PC-3 (cell line): ENCODE data around the gene PCBP2. TPM values are rescaled to one million over a fixed set of nuclear protein-coding genes. Genes with fewer than 3 reads are reported as not detected.

Experiments
- ATAC-seq: fragments of 200-7000 bp; cut with Tn5 transposase; 2 replicates; pipeline ENCODE4 v1.9.1; 2020; ENCODE audit warnings: mild to moderate bottlenecking, moderate library complexity
- BruUV-seq: library from RNA; stranded (reverse); fragments of 400-500 nt; replicated peaks from 2 replicates; lab custom pipeline; 2021; lab: Mats Ljungman, UMichigan
- CTCF ChIA-PET: fragments of 300-600 bp; sonication (Branson Sonifier 250); formaldehyde crosslinking; loops from one replicate; lab custom pipeline; 2022; ENCODE audit warnings: antibody characterized with exemption; lab: Charles Lee
- POLR2A ChIA-PET: fragments of 300-600 bp; sonication (Branson Sonifier 250); formaldehyde crosslinking; loops from one replicate; lab custom pipeline; 2022; ENCODE audit warnings: antibody characterized with exemption; ENCODE audit not compliant: unreplicated experiment; lab: Charles Lee
- DNase-seq: peaks from one replicate; pipeline ENCODE4 v3.0.0-alpha.2; 2015
- H2AFZ ChIP-seq: fragments of 300-600 bp; sonication (generic); 2 replicates; pipeline ENCODE4 v1.6.0; 2016; ENCODE audit warnings: antibody characterized with exemption, low read length
- H3F3A ChIP-seq: fragments of 300-600 bp; sonication (generic); one replicate; pipeline ENCODE4 v1.6.0; 2017; ENCODE audit warnings: antibody characterized with exemption, low read length, control low read depth, mild to moderate bottlenecking; ENCODE audit not compliant: unreplicated experiment
- H3K27ac ChIP-seq: fragments of 300-600 bp; sonication (generic); 2 replicates; pipeline ENCODE4 v1.5.1; 2016; ENCODE audit warnings: mild to moderate bottlenecking, low read length
- H3K27me3 ChIP-seq: fragments of 300-600 bp; sonication (generic); 2 replicates; pipeline ENCODE4 v1.6.1; 2016; ENCODE audit warnings: low read length, mixed read lengths
- H3K36me3 ChIP-seq: fragments of 300-600 bp; sonication (generic); 2 replicates; pipeline ENCODE4 v1.6.1; 2016; ENCODE audit warnings: low read depth, mixed run types, low read length, mixed read lengths
- H3K4me1 ChIP-seq: fragments of 300-600 bp; sonication (generic); 2 replicates; pipeline ENCODE4 v1.5.1; 2016; ENCODE audit warnings: low read length; ENCODE audit not compliant: insufficient read depth
- H3K4me2 ChIP-seq: fragments of 300-600 bp; sonication (generic); 2 replicates; pipeline ENCODE4 v1.6.0; 2016; ENCODE audit warnings: low read length
- H3K4me3 ChIP-seq: fragments of 300-600 bp; sonication (generic); 2 replicates; pipeline ENCODE4 v1.5.1; 2016; ENCODE audit warnings: mild to moderate bottlenecking, low read length, mixed read lengths
- H3K79me2 ChIP-seq: fragments of 300-600 bp; sonication (generic); 2 replicates; pipeline ENCODE4 v1.6.1; 2017; ENCODE audit warnings: low read length, mixed read lengths
- H3K9ac ChIP-seq: fragments of 300-600 bp; sonication (generic); 2 replicates; pipeline ENCODE4 v1.6.0; 2016; ENCODE audit warnings: mild to moderate bottlenecking, low read length
- H3K9me2 ChIP-seq: fragments of 300-600 bp; sonication (generic); replicated peaks from 2 replicates; pipeline ENCODE4 v1.6.1; 2016; ENCODE audit warnings: mixed run types, low read length, mixed read lengths
- H3K9me3 ChIP-seq: fragments of 300-600 bp; sonication (generic); 2 replicates; pipeline ENCODE4 v1.6.1; 2016; ENCODE audit warnings: low read length, mixed read lengths
- H4K20me1 ChIP-seq: fragments of 300-600 bp; sonication (generic); 2 replicates; pipeline ENCODE4 v1.6.1; 2016; ENCODE audit warnings: low read length, mixed read lengths
- EZH2 ChIP-seq: fragments of 300-600 bp; sonication (generic); IDR thresholded peaks from one replicate; pipeline ENCODE4 v1.6.1; 2017; ENCODE audit warnings: antibody characterized with exemption, mild to moderate bottlenecking, low read length; ENCODE audit not compliant: unreplicated experiment
- EZH2phosphoT487 ChIP-seq: fragments of 300-600 bp; sonication (generic); IDR thresholded peaks from 2 replicates; pipeline ENCODE4 v1.6.1; 2018; ENCODE audit warnings: mild to moderate bottlenecking, antibody characterized with exemption, low read length, borderline replicate concordance
- intact Hi-C: fragments of 100-400 bp; cut with micrococcal nuclease; formaldehyde crosslinking; loops from 2 replicates; pipeline ENCODE4 v1.9.0; 2023
- total RNA-seq: library from RNA; depleted of rRNA; stranded (reverse); fragments of >200 nt; gene quantifications from 2 replicates; pipeline ENCODE4 v1.2.3, GENCODE V29; 2014
- TF ChIP-seq, protein P1 (sequence below): fragments of 300-600 bp; sonication (generic); conservative IDR thresholded peaks from 2 replicates; pipeline ENCODE4 v1.5.1; 2017; ENCODE audit warnings: antibody characterized with exemption, low read depth, mild to moderate bottlenecking, low read length

Gene PCBP2
- total RNA-seq, 1 experiment from 2014 or later = 204 TPM

DNA sequence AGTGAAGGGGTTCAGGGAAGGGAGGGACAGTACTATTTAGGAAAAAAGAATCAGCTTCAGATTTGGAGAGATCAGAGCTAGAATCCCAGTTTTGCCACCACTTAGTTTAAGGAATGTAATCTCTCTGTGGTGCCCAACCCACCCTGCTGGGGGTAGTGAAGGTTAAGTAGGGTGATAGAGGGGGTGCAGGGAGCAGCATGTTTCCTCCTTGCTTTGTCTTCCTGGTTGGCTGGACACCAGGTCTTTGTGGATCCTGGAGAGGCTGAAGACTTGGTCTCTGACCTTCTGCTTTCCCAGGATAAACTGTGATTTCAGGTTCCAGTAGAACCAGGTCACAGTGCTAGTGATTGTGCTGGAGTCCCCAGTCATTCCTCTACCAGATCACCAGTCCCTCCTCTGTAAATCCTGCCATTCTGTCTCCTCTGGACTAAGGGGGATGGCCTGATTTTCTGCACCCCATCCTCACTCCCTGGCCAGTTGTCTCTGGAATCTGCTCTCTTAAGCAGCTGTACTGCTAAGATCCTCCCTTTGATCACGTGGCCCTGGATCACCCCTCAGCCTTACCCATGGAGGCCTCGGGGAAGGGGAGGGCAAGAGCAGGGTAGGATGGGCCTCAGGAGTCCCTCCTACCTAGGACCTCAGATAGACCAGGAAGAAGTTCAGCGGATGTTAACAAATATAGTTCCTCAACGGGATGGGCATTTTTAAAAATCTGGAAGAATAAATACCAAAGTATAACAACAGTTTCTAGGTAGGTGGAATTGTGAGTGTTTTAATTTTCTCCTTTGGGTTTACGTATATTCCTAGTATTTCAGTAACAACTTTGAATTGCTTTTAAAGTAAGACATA lies 44.2 kb downstream of the PCBP2 start:
- H3K79me2 ChIP-seq = no peaks in the 10 kb centered on the region
- H3K9me2 ChIP-seq = no peaks in the 10 kb centered on the region
- TF ChIP-seq EZH2phosphoT487 (no peak), EZH2 (no peak)
- TF ChIP-seq, protein P1, sequence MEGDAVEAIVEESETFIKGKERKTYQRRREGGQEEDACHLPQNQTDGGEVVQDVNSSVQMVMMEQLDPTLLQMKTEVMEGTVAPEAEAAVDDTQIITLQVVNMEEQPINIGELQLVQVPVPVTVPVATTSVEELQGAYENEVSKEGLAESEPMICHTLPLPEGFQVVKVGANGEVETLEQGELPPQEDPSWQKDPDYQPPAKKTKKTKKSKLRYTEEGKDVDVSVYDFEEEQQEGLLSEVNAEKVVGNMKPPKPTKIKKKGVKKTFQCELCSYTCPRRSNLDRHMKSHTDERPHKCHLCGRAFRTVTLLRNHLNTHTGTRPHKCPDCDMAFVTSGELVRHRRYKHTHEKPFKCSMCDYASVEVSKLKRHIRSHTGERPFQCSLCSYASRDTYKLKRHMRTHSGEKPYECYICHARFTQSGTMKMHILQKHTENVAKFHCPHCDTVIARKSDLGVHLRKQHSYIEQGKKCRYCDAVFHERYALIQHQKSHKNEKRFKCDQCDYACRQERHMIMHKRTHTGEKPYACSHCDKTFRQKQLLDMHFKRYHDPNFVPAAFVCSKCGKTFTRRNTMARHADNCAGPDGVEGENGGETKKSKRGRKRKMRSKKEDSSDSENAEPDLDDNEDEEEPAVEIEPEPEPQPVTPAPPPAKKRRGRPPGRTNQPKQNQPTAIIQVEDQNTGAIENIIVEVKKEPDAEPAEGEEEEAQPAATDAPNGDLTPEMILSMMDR = no peak
- H3K9me3 ChIP-seq = no peaks in the 10 kb centered on the region
- H3K4me1 ChIP-seq = peaks cover 16% of the 10 kb centered on the region
- H3K27ac ChIP-seq = no peak overlapping the region
- POLR2A ChIA-PET = no interaction called here
- ATAC-seq = no peak
- H3K4me3 ChIP-seq = no peak overlapping the region
- no peaks in the 10 kb centered on the region for H4K20me1 ChIP-seq
- H3K9ac ChIP-seq = no peak overlapping the region
- no peaks in the 10 kb centered on the region for H3K27me3 ChIP-seq
- H3F3A ChIP-seq = no peaks in the 10 kb centered on the region
- no peak for DNase-seq
- no peak overlapping the region for H2AFZ ChIP-seq
- H3K4me2 ChIP-seq = no peak overlapping the region
- intact Hi-C loops = no loop called here
- no TSS peak for BruUV-seq
- H3K36me3 ChIP-seq = no peaks in the 10 kb centered on the region
- CTCF ChIA-PET = no interaction called here

DNA sequence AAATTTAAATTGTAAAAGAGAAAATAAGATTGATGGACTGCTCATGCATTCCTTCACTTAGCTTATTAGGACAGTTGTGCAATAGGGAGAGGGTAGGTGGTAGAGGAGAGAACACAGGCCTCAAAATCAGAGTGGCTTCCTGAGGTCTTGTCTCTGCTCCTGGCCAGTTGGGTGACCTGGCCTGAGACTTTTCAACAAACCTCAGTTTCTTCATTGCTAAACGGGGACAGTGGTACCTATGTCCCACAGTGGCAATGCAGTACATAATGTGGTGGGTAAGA lies 44.8 kb downstream of the PCBP2 start:
- Histone ChIP-seq H3F3A (no peaks in the 10 kb centered on the region), H3K4me3 (no peak overlapping the region), H3K9ac (no peak overlapping the region), H3K27ac (no peak overlapping the region), H3K9me3 (no peaks in the 10 kb centered on the region), H3K4me2 (no peak overlapping the region), H3K79me2 (peaks cover 3% of the 10 kb centered on the region), H2AFZ (no peak overlapping the region), H3K36me3 (no peaks in the 10 kb centered on the region), H3K4me1 (peaks cover 19% of the 10 kb centered on the region), H3K9me2 (no peaks in the 10 kb centered on the region), H3K27me3 (no peaks in the 10 kb centered on the region), H4K20me1 (no peaks in the 10 kb centered on the region)
- no peak for TF ChIP-seq EZH2phosphoT487
- TF ChIP-seq, protein P1 = no peak
- TF ChIP-seq EZH2 = no peak
- intact Hi-C loops = no loop called here
- no peak for DNase-seq
- no peak for ATAC-seq
- BruUV-seq = no TSS peak
- POLR2A ChIA-PET = no interaction called here
- CTCF ChIA-PET = no interaction called here

DNA sequence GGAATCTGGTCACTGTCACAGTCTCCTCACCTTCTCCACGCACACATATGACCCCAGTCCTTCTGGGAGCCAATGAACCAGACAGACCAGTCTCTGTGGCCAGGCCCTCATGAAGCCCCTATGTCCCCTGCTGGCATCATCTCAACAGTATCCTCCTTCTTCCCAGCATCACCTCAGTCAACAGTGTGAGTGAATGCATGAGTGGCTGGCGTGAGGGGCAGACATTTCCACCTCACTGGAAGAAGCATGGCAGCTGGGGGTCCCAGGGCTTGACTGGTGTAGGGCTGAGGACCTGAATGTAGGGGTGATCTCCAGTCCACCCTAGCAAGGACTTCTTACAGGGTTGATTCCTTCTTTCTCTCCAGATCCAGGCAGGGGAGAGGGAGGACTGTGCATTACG lies 45.6 kb downstream of the PCBP2 start:
- TF ChIP-seq, protein P1 = no peak
- TF ChIP-seq EZH2 = no peak
- no peak for TF ChIP-seq EZH2phosphoT487
- H3K4me2 ChIP-seq = no peak overlapping the region

More for the DNA sequence above, 45.6 kb downstream of the PCBP2 start:
- ChIA-PET CTCF (no interaction called here), POLR2A (no interaction called here)
- H4K20me1 ChIP-seq = no peaks in the 10 kb centered on the region
- no peaks in the 10 kb centered on the region for H3K27me3 ChIP-seq
- intact Hi-C loops = no loop called here
- no peaks in the 10 kb centered on the region for H3K36me3 ChIP-seq
- peaks cover 27% of the 10 kb centered on the region for H3K4me1 ChIP-seq
- BruUV-seq = no TSS peak
- no peaks in the 10 kb centered on the region for H3K9me2 ChIP-seq
- H3K4me3 ChIP-seq = no peak overlapping the region
- no peak overlapping the region for H2AFZ ChIP-seq
- no peaks in the 10 kb centered on the region for H3F3A ChIP-seq
- H3K79me2 ChIP-seq = peaks cover 11% of the 10 kb centered on the region
- no peak overlapping the region for H3K27ac ChIP-seq
- no peak for ATAC-seq
- no peak for DNase-seq
- H3K9ac ChIP-seq = no peak overlapping the region
- H3K9me3 ChIP-seq = no peaks in the 10 kb centered on the region
